SK-N-SH treated with all-trans-retinoic acid at 6 μM for 48 hours (cell line): ENCODE measurements around the gene GRAMD1B.

Source experiments
- CREB5 ChIP-seq: fragments of 250-450 bp; sonication (Bioruptor Pico); IDR thresholded peaks from 2 replicates; pipeline ENCODE4 v1.5.1; 2020; ENCODE audit warnings: low read depth, mild to moderate bottlenecking, moderate library complexity
- CSDC2 ChIP-seq: fragments of 250-450 bp; sonication (Bioruptor Pico); IDR thresholded peaks from 2 replicates; pipeline ENCODE4 v1.5.0; 2020; ENCODE audit warnings: mild to moderate bottlenecking, moderate library complexity
- CSRNP3 ChIP-seq: fragments of 250-450 bp; sonication (Bioruptor Pico); IDR thresholded peaks from 2 replicates; pipeline ENCODE4 v1.5.1; 2021; ENCODE audit warnings: mild to moderate bottlenecking, moderate library complexity
- GLIS3 ChIP-seq: fragments of 250-450 bp; sonication (Bioruptor Pico); IDR thresholded peaks from 2 replicates; pipeline ENCODE4 v1.5.0; 2020; ENCODE audit warnings: mild to moderate bottlenecking, moderate library complexity
- OSR1 ChIP-seq: fragments of 250-450 bp; sonication (Bioruptor Pico); IDR thresholded peaks from 2 replicates; pipeline ENCODE4 v1.8.0; 2022; ENCODE audit warnings: moderate library complexity, mild to moderate bottlenecking, inconsistent platforms
- PATZ1 ChIP-seq: fragments of 250-450 bp; sonication (Bioruptor Pico); IDR thresholded peaks from 2 replicates; pipeline ENCODE4 v1.8.0; 2020; ENCODE audit warnings: mild to moderate bottlenecking, moderate library complexity, borderline replicate concordance
- RARB ChIP-seq: fragments of 250-450 bp; sonication (Bioruptor Pico); IDR thresholded peaks from 2 replicates; pipeline ENCODE4 v1.8.0; 2021; ENCODE audit warnings: mild to moderate bottlenecking, moderate library complexity
- SNAI2 ChIP-seq: fragments of 250-450 bp; sonication (Bioruptor Pico); IDR thresholded peaks from 2 replicates; pipeline ENCODE4 v1.5.0; 2020; ENCODE audit warnings: mild to moderate bottlenecking, moderate library complexity
- TCF4 ChIP-seq: fragments of 250-450 bp; sonication (Bioruptor Pico); IDR thresholded peaks from 2 replicates; pipeline ENCODE4 v1.8.0; 2021; ENCODE audit warnings: mild to moderate bottlenecking, moderate library complexity, borderline replicate concordance
- TOX ChIP-seq: fragments of 250-450 bp; sonication (Bioruptor Pico); IDR thresholded peaks from 2 replicates; pipeline ENCODE4 v1.8.0; 2021; ENCODE audit warnings: mild to moderate bottlenecking, moderate library complexity, borderline replicate concordance
- ZFP30 ChIP-seq: fragments of 450-650 bp; formaldehyde crosslinking; IDR thresholded peaks from 2 replicates; pipeline ENCODE4 v1.5.0; 2022; ENCODE audit warnings: mild to moderate bottlenecking, moderate library complexity
- ZNF565 ChIP-seq: fragments of 450-650 bp; formaldehyde crosslinking; conservative IDR thresholded peaks from 2 replicates; pipeline ENCODE4 v1.5.0; 2020; ENCODE audit warnings: low read depth, mild to moderate bottlenecking, moderate library complexity
- ZNF70 ChIP-seq: fragments of 450-650 bp; formaldehyde crosslinking; IDR thresholded peaks from 2 replicates; pipeline ENCODE4 v1.5.0; 2020; ENCODE audit warnings: mild to moderate bottlenecking, moderate library complexity

GRCh38 chr11:123547180-123547579 lies 117.1 kb downstream of the GRAMD1B start:
- TF ChIP-seq GLIS3 (CRISPR knock-in tag) (no peak), OSR1 (no peak), ZFP30 (no peak), CREB5 (CRISPR knock-in tag) (no peak), PATZ1 (no peak), CSRNP3 (no peak), ZNF565 (CRISPR knock-in tag) (no peak), TCF4 (CRISPR knock-in tag) (no peak), ZNF70 (no peak), TOX (CRISPR knock-in tag) (no peak), CSDC2 (no peak), SNAI2 (no peak), RARB (no peak)
